ENCODE data around the gene DOK5.
"Not testable (repeated sequence)": the region's sequence is repeated elsewhere in the genome, so short reads cannot be mapped to it uniquely, and the experiment has no call there.

The DOK5 gene

DNA sequence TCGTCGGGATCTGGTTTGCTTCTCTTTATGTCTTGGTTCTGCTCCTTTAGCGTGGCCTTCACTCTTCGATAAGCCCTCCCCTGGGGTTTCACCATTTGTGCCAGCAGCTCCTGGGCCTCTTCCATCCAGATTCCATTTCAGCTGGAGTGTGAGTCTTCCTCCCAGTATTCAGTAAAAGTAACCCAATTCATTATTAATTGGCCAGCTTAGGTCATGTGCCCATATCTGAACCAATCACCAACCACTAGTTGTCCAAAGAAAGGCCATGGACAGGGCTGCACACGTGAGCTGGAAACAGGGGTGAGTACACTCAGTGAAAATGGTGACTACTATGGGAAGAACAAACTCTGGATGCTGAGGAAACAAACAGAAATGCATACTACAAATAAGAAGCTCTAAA lies 2.8 kb upstream of the DOK5 start:
- DNase-seq: no peak

DNA sequence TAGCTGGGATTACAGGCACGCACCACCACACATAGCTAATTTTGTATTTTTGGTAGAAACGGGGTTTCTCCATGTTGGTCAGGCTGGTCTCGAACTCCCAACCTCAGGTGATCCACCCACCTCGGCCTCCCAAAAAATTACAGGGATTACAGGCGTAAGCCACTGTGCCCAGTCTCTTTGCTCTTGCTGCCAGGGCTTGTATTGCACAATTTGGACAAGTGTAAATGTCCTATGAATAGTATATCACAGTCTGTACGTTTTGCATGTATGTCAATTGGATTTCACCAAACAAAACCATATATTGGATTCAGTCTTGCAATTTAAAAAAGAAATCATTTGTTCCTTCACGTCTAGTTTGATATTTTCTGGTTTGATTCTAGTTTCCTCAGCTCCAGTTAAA lies 2.1 kb upstream of the DOK5 start:
- no peak for DNase-seq

- DNase-seq: no peak
These were observed 1.3 kb upstream of the DOK5 start for GRCh38 chr20:54474046-54474445.

- DNase-seq: no peak
These were observed 527 bp upstream of the DOK5 start for GRCh38 chr20:54474866-54475265.

- no peak for DNase-seq
These were observed 996 bp downstream of the DOK5 start for GRCh38 chr20:54476169-54477009.

- no peak for DNase-seq
These were observed 2.0 kb downstream of the DOK5 start for GRCh38 chr20:54477191-54477955.

DNA sequence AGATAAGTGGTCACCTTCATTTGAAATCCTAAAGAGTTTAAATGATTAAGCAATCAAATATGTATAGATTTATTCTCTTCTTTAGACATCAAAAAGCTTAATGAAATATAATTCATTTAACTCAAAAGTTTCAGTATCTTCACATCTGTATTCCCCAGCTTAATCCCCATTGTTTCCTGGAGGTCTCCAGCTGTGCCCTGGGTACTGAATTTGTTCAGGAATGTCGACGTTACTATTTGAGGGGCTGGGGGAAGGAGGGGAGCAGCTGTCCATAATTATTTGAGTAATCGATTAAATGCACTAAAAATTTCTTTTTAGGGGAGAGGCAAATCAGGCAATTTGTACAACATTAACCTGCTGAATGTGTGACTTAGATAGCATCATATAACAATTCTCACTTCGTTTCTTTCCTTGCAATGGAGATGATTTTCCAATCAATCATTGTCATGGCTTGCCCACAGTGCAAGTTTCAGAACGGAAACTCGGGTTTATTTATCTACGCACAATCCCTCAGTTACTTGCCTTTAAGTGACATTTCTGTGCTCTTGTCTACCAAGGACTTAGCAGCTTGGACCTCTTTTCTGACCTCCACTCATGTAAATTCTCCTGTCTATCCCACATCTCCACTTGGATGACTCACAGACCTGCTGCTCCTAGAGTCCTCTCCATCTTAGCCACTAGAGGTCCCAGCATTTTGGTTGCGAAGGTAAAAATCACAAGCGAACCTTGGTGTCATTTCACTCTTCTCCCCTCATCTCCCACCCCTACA lies 3.9 kb downstream of the DOK5 start:
- no peak for DNase-seq

DNA sequence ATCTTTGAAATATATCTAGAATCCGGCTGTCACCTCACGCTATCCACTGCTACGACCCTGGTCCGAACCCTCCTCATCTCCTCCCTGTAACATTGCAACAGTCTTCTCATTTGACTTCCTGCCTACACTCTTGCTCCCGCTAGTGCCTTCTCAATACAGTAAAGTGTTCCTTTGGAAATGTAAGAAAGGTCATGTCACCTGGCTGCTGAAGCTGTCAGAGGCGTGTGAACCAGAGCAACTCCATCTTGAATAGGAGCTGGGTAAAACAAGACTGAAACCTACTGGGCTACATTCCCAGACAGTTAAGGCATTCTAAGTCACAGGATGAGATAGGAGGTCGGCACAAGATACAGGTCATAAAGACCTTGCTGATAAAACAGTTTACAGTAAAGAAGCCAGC lies 4.5 kb downstream of the DOK5 start:
- DNase-seq: not testable (repeated sequence)

DNA sequence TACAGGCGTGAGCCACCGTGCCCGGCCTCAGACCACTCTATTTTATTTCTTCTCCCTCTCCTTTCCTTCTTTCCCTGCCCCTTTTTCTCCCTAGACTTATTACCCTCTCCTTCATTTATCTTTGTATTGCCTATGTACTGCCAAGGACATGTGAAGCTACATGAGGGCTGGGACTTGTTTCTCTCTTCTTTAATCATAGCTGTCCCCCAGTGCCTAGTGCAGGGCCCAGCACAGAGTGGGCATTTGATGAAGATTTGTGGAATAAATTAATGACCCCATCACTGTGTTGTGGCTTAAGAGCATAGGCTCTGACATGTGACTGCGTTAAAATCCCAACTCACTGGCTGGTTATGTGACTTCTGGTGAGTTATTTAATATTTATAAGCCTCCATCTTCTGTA lies 6.0 kb downstream of the DOK5 start:
- DNase-seq: no peak

- DNase-seq: no peak
These were observed 10.2 kb downstream of the DOK5 start for GRCh38 chr20:54485631-54486030.

GRCh38 chr20:54486585-54486984 lies 11.2 kb downstream of the DOK5 start:
- DNase-seq: no peak

GRCh38 chr20:54488442-54488841 lies 13.0 kb downstream of the DOK5 start:
- no peak for DNase-seq

DNA sequence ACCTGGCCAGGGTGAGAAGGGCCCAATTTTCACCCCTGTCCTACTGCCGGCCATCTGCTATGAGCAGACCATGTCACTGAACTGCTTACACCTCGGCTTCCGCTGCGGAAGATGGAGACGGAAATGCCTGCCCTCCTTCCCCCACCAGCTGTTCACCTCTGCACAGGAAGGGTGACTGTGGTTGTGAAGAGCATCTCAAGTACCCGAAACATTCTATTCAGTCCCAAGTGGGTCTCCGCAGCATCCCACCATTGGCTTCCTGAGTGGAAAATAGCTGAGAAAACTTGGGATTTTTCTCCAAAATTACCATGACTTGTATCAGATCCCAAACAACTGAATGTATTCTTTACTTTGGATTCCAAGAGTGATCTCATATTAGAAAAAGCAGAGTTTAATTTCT lies 16.1 kb downstream of the DOK5 start:
- no peak for DNase-seq

GRCh38 chr20:54494303-54495006 lies 19.1 kb downstream of the DOK5 start:
- DNase-seq: no peak

DNA sequence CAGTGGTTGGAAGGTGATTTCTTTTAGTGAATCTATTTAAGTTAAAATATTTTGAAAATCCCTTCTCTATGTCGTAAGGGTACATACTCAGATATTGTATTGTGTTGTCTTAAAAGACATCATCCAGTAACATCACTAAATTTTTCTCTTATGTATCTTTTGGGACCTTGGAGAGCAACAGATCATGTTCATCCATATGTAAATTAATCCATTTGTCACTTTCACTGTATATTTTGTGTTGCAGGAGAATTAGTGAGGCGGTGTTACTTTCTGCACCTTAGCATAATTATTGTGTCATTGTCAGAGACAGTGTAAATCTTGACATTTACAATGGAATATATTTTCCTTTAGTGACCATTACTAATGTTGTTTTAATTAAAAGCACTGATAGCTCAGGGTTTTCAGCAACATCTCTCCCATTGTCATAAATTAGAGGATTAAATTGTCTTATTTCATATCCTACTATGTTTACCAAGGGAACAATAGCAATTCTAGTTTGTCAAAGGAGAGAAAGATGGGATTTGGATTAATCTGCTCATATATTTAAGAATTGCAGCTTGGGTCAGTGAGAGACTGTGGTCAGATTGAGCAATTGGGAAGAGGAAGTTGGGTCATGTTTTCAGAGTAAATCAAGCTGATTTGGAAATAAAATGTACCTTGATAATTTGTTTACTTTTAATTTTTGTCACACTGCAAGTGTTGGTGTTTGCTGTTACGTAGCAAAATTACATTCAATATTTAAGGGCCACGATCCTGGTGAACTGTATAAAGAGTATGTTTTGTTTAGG lies 22.7 kb downstream of the DOK5 start:
- DNase-seq: no peak

DNA sequence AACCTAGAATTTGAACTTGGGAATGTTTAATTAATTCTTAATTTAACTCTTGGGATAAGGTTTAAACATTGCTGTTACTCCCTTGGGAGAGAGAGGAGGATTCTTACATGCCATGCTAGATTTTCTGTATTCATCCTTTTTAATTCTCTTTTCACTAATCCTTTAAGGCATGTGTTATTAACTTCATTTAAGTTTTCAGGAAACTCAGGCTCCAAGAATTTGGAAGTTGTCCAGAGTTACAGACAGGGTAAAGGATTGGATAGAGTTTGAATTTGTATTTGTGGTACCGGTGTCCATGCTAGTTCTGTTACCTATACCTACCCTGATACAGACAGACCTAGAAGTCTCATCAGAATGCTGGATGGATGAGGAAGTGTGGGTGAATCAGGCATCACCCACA lies 23.7 kb downstream of the DOK5 start:
- no peak for DNase-seq

- no peak for DNase-seq
These were observed 26.8 kb downstream of the DOK5 start for GRCh38 chr20:54502179-54502578.

- no peak for DNase-seq
These were observed 31.2 kb downstream of the DOK5 start for GRCh38 chr20:54506643-54507042.

- no peak for DNase-seq
These were observed 35.2 kb downstream of the DOK5 start for GRCh38 chr20:54510541-54511129.

- no peak for DNase-seq
These were observed 37.3 kb downstream of the DOK5 start for GRCh38 chr20:54512694-54513093.

GRCh38 chr20:54514028-54514607 lies 38.7 kb downstream of the DOK5 start:
- DNase-seq: no peak
